A673 (cell line): ENCODE results near the gene LRP1. TPM values are rescaled to one million over a fixed set of nuclear protein-coding genes. Genes with fewer than 3 reads are reported as not detected.

Experiments
- BruUV-seq: library from RNA; stranded (reverse); fragments of 400-500 nt; replicated peaks from 2 replicates; lab custom pipeline; 2021; lab: Mats Ljungman, UMichigan
- CTCF ChIA-PET: fragments of 300-600 bp; sonication (Branson Sonifier 250); formaldehyde crosslinking; loops from one replicate; lab custom pipeline; 2022; ENCODE audit warnings: antibody characterized with exemption; lab: Charles Lee
- POLR2A ChIA-PET: fragments of 300-600 bp; sonication (Branson Sonifier 250); formaldehyde crosslinking; loops from one replicate; lab custom pipeline; 2022; ENCODE audit warnings: antibody characterized with exemption; ENCODE audit not compliant: low non-redundant PET; lab: Charles Lee
- DNase-seq: peaks from one replicate; pipeline ENCODE4 v3.0.0-alpha.2; 2015; ENCODE audit warnings: low spot score
- H3K27ac ChIP-seq: fragments of 200-600 bp; sonication (generic); 2 replicates; pipeline ENCODE4 v1.5.1; 2016; ENCODE audit warnings: mixed run types, low read depth, mild to moderate bottlenecking, mixed read lengths, antibody characterized with exemption, low read length; ENCODE audit not compliant: poor library complexity, severe bottlenecking
- H3K27me3 ChIP-seq: fragments of 200-600 bp; sonication (generic); replicated peaks from 2 replicates; pipeline ENCODE4 v1.6.1; 2017; ENCODE audit warnings: mixed run types, low read depth, mild to moderate bottlenecking, mixed read lengths, antibody characterized with exemption, low read length; ENCODE audit not compliant: insufficient read depth, poor library complexity
- H3K36me3 ChIP-seq: fragments of 200-600 bp; sonication (generic); 2 replicates; pipeline ENCODE4 v1.6.1; 2016; ENCODE audit warnings: mixed run types, mild to moderate bottlenecking, mixed read lengths, antibody characterized with exemption, low read length; ENCODE audit not compliant: insufficient read depth, poor library complexity, severe bottlenecking
- H3K4me1 ChIP-seq: fragments of 200-600 bp; sonication (generic); 2 replicates; pipeline ENCODE4 v1.6.1; 2017; ENCODE audit warnings: mixed run types, mild to moderate bottlenecking, mixed read lengths, antibody characterized with exemption, low read length; ENCODE audit not compliant: insufficient read depth, poor library complexity, severe bottlenecking
- H3K4me3 ChIP-seq: fragments of 200-600 bp; sonication (generic); 2 replicates; pipeline ENCODE4 v1.5.1; 2016; ENCODE audit warnings: low read depth, mixed run types, mild to moderate bottlenecking, mixed read lengths, low read length; ENCODE audit not compliant: poor library complexity, severe bottlenecking
- H3K9me3 ChIP-seq: fragments of 200-600 bp; sonication (generic); 2 replicates; pipeline ENCODE4 v1.6.1; 2016; ENCODE audit warnings: mixed run types, low read depth, mild to moderate bottlenecking, mixed read lengths, antibody characterized with exemption, low read length; ENCODE audit not compliant: poor library complexity, severe bottlenecking
- CTCF ChIP-seq: fragments of 300-800, 200-600 bp; sonication (generic); conservative IDR thresholded peaks from 2 replicates; pipeline ENCODE4 v1.5.1; 2017; ENCODE audit warnings: low read depth, mild to moderate bottlenecking, antibody characterized with exemption, low read length, moderate library complexity, mixed read lengths
- EZH2 ChIP-seq: fragments of 200-600 bp; sonication (generic); IDR thresholded peaks from 2 replicates; pipeline ENCODE4 v1.6.1; 2017; ENCODE audit warnings: borderline replicate concordance, low read depth, mild to moderate bottlenecking, mixed read lengths, antibody characterized with exemption, low read length; ENCODE audit not compliant: poor library complexity, severe bottlenecking
- intact Hi-C: fragments of 100-400 bp; cut with micrococcal nuclease; formaldehyde crosslinking; loops from one replicate; pipeline ENCODE4 v1.10.0; 2022; ENCODE audit not compliant: unreplicated experiment
- total RNA-seq: library from RNA; stranded (reverse); gene quantifications from 2 replicates; pipeline ENCODE4 v1.2.3, GENCODE V29; 2021

The LRP1 gene
- total RNA-seq, 1 experiment from 2014 or later: 31.0 TPM

GRCh38 chr12:57205931-57206330, 77.6 kb downstream of the LRP1 start:
- no TSS peak for BruUV-seq
- Histone ChIP-seq H3K4me1 (no peaks in the 10 kb centered on the region), H3K27me3 (no peaks in the 10 kb centered on the region), H3K36me3 (peaks cover 5% of the 10 kb centered on the region), H3K4me3 (no peak overlapping the region), H3K9me3 (no peaks in the 10 kb centered on the region), H3K27ac (no peak overlapping the region)
- ChIA-PET POLR2A (no interaction called here), CTCF (no interaction called here)
- TF ChIP-seq EZH2 (no peak), CTCF (no peak)
- intact Hi-C loops: no loop called here
- DNase-seq: no peak

GRCh38 chr12:57207731-57208630, 79.7 kb downstream of the LRP1 start:
- intact Hi-C loops: no loop called here
- TF ChIP-seq CTCF: no peak
- TF ChIP-seq EZH2: no peak
- no peaks in the 10 kb centered on the region for H3K9me3 ChIP-seq
- no TSS peak for BruUV-seq
- ChIA-PET CTCF (no interaction called here), POLR2A (no interaction called here)
- H3K36me3 ChIP-seq: no peaks in the 10 kb centered on the region
- no peak for DNase-seq
- H3K4me3 ChIP-seq: no peak overlapping the region
- no peaks in the 10 kb centered on the region for H3K27me3 ChIP-seq
- no peaks in the 10 kb centered on the region for H3K4me1 ChIP-seq
- H3K27ac ChIP-seq: no peak overlapping the region

- Histone ChIP-seq H3K36me3 (no peaks in the 10 kb centered on the region), H3K27me3 (no peaks in the 10 kb centered on the region), H3K4me1 (peaks cover 5% of the 10 kb centered on the region), H3K4me3 (no peak overlapping the region), H3K9me3 (no peaks in the 10 kb centered on the region), H3K27ac (no peak overlapping the region)
- no peak for DNase-seq
- CTCF ChIA-PET: no interaction called here
- intact Hi-C loops: no loop called here
- no TSS peak for BruUV-seq
- POLR2A ChIA-PET: no interaction called here
- TF ChIP-seq EZH2: no peak
- TF ChIP-seq CTCF: no peak
Observed at GRCh38 chr12:57208631-57209282, 80.5 kb downstream of the LRP1 start.
